HT1080 (cell line): ENCODE measurements around the gene MSI2. TPM values are rescaled to one million over a fixed set of nuclear protein-coding genes. Genes with fewer than 3 reads are reported as not detected.

Experiments used
- DNase-seq: peaks from one replicate; pipeline ENCODE4 v3.0.0-alpha.2; 2015; ENCODE audit warnings: low read depth
- total RNA-seq: library from RNA; depleted of rRNA; stranded (reverse); fragments of >200 nt; shearing (Covaris generic); gene quantifications from 2 replicates; pipeline ENCODE4 v1.2.3, GENCODE V29; 2014

Gene MSI2
- total RNA-seq, 1 experiment from 2014 or later, result 33.0 TPM

GRCh38 chr17:57408071-57408811, 151.9 kb downstream of the MSI2 start:
- DNase-seq, result no peak

- DNase-seq, result no peak
Measured at GRCh38 chr17:57410169-57410568, 153.8 kb downstream of the MSI2 start.

GRCh38 chr17:57412520-57413096, 156.3 kb downstream of the MSI2 start:
- DNase-seq, result no peak

GRCh38 chr17:57413848-57414651, 157.7 kb downstream of the MSI2 start:
- DNase-seq, result no peak

- no peak for DNase-seq
Measured at GRCh38 chr17:57415751-57416207, 159.5 kb downstream of the MSI2 start.

- no peak for DNase-seq
Measured at GRCh38 chr17:57416369-57416768, 160.0 kb downstream of the MSI2 start.

DNA sequence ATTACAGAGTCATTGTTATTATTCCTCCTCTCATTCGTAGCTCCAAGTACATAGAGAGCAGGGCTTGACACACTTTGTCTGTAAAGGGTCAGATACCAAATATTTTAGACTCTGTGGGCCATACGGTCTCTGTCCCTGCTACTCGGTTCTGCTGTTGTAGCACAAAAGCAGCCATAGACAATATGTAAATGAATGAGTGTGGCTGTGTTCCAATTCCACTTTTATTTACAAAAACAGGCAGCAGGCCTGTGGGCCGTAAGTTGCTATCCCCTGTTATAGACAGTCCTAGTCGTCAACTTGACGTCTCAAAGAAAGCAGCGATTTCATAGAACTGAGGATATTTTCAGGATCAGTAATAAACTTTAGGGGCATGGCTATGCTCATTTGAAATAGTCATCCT, 161.6 kb downstream of the MSI2 start:
- DNase-seq, result no peak

- DNase-seq, result no peak
Measured at GRCh38 chr17:57418463-57419246, 162.3 kb downstream of the MSI2 start.

DNA sequence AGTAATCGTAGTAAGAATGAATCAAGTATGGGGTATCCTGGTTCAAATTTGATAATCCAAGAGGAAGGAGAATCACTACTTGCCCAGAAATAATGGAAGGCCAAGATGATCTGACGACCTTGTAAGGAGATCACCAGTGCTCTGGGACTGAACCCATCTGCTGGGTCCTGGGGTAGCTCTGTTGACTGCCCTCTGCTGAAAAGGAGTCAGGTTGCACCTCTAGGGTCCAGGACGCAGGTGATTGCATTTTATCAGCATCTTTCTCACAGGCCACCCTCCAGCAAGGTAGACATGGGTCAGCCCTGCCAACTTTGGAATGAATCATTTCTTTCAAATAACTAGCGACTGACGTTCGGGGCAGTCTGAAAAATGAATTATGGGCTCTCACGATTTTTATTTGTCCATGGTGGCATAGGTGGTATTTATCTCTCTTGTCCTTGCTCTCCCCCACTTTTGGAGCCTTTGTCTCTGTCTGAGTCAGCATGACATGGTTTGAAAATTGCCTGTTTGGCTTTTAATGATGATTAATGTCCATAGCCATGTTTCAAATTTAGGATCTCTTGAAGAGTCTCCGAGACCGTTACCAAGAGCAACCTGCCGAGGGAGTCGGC, 163.7 kb downstream of the MSI2 start:
- DNase-seq, result no peak

- DNase-seq, result no peak
Measured at GRCh38 chr17:57420734-57421717, 164.7 kb downstream of the MSI2 start.

- DNase-seq, result peak; percentile 86
Measured at GRCh38 chr17:57422574-57423164, 166.3 kb downstream of the MSI2 start.

- no peak for DNase-seq
Measured at GRCh38 chr17:57423541-57423940, 167.2 kb downstream of the MSI2 start.

DNA sequence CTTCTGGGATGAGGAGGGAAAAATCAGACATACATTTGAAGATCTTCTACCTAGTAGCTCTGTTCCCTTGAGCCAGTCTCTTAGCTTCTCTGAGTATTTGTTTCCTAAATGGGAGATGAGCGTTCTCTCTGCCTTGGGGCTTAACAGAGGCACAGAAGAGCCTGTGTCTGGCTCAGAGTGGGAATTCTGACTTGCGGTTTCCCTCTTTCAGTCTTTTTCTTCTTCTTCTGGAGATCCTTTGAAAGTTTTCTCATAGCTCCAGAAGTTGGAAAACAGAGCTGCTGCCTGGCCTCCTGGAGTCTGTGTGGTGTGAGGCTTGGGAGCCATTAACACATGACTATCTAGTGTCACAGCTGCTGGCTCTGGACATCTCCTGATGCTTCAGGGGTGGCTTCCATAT, 167.9 kb downstream of the MSI2 start:
- no peak for DNase-seq

GRCh38 chr17:57424777-57425188, 168.5 kb downstream of the MSI2 start:
- peak; percentile 94 for DNase-seq

- no peak for DNase-seq
Measured at GRCh38 chr17:57425431-57425830, 169.1 kb downstream of the MSI2 start.

DNA sequence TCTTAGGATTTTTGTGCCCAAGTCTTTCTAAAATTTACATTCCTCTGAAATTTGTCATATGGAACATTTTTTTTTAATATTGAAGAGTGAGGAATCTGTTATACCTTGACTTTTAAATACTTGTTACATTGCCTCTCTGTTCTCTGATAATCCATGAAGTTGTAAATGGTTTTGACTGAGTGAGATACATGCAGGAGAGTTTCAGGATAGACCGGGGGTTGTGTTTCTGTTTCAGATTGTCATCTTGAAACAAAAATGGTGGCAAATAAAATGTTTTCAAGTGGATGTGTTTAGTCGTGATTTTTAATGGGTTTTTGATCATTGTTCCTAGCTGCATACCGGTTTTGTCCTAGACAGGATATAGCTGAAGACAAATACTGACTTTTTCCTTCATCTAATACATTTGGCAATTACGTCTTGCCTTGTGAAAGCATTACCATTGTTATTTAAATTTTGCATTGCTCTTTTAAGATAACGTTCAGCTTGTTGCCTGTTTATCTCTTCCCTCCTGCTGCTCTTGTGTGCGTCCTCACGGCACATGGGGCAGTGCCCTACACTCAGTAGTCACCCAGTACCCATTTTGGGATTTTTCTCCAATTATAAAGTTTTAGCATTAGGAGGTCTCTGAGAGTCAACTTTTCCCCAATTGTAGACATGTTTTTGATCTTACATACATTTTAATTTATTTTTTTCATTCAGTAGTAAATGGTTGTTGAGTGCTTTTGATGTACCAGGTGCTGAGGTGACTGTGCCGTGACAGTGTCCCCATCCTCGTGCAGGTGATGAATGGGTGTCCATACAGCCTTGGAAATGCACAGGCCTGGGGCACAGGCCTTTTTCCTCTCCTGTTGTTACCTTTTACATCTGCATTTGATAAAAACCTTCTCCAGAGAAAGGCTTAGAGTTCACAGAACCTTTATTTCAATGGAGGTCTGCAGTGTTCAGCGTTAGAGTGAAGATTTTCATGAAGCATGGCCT, 169.9 kb downstream of the MSI2 start:
- DNase-seq, result no peak

GRCh38 chr17:57429966-57430365, 173.6 kb downstream of the MSI2 start:
- DNase-seq, result no peak

GRCh38 chr17:57431415-57431814, 175.1 kb downstream of the MSI2 start:
- DNase-seq, result no peak
